PC-3 (cell line): Measurements from ENCODE around the gene GMPR. TPM values are rescaled to one million over a fixed set of nuclear protein-coding genes. Genes with fewer than 3 reads are reported as not detected.

Experiments
- ATAC-seq: fragments of 200-7000 bp; cut with Tn5 transposase; 2 replicates; pipeline ENCODE4 v1.9.1; 2020; ENCODE audit warnings: mild to moderate bottlenecking, moderate library complexity
- BruUV-seq: library from RNA; stranded (reverse); fragments of 400-500 nt; replicated peaks from 2 replicates; lab custom pipeline; 2021; lab: Mats Ljungman, UMichigan
- CTCF ChIA-PET: fragments of 300-600 bp; sonication (Branson Sonifier 250); formaldehyde crosslinking; loops from one replicate; lab custom pipeline; 2022; ENCODE audit warnings: antibody characterized with exemption; lab: Charles Lee
- POLR2A ChIA-PET: fragments of 300-600 bp; sonication (Branson Sonifier 250); formaldehyde crosslinking; loops from one replicate; lab custom pipeline; 2022; ENCODE audit warnings: antibody characterized with exemption; ENCODE audit not compliant: unreplicated experiment; lab: Charles Lee
- DNase-seq: peaks from one replicate; pipeline ENCODE4 v3.0.0-alpha.2; 2015
- H2AFZ ChIP-seq: fragments of 300-600 bp; sonication (generic); 2 replicates; pipeline ENCODE4 v1.6.0; 2016; ENCODE audit warnings: antibody characterized with exemption, low read length
- H3F3A ChIP-seq: fragments of 300-600 bp; sonication (generic); one replicate; pipeline ENCODE4 v1.6.0; 2017; ENCODE audit warnings: antibody characterized with exemption, low read length, control low read depth, mild to moderate bottlenecking; ENCODE audit not compliant: unreplicated experiment
- H3K27ac ChIP-seq: fragments of 300-600 bp; sonication (generic); 2 replicates; pipeline ENCODE4 v1.5.1; 2016; ENCODE audit warnings: mild to moderate bottlenecking, low read length
- H3K27me3 ChIP-seq: fragments of 300-600 bp; sonication (generic); 2 replicates; pipeline ENCODE4 v1.6.1; 2016; ENCODE audit warnings: low read length, mixed read lengths
- H3K36me3 ChIP-seq: fragments of 300-600 bp; sonication (generic); 2 replicates; pipeline ENCODE4 v1.6.1; 2016; ENCODE audit warnings: low read depth, mixed run types, low read length, mixed read lengths
- H3K4me1 ChIP-seq: fragments of 300-600 bp; sonication (generic); 2 replicates; pipeline ENCODE4 v1.5.1; 2016; ENCODE audit warnings: low read length; ENCODE audit not compliant: insufficient read depth
- H3K4me2 ChIP-seq: fragments of 300-600 bp; sonication (generic); 2 replicates; pipeline ENCODE4 v1.6.0; 2016; ENCODE audit warnings: low read length
- H3K4me3 ChIP-seq: fragments of 300-600 bp; sonication (generic); 2 replicates; pipeline ENCODE4 v1.5.1; 2016; ENCODE audit warnings: mild to moderate bottlenecking, low read length, mixed read lengths
- H3K79me2 ChIP-seq: fragments of 300-600 bp; sonication (generic); 2 replicates; pipeline ENCODE4 v1.6.1; 2017; ENCODE audit warnings: low read length, mixed read lengths
- H3K9ac ChIP-seq: fragments of 300-600 bp; sonication (generic); 2 replicates; pipeline ENCODE4 v1.6.0; 2016; ENCODE audit warnings: mild to moderate bottlenecking, low read length
- H3K9me2 ChIP-seq: fragments of 300-600 bp; sonication (generic); replicated peaks from 2 replicates; pipeline ENCODE4 v1.6.1; 2016; ENCODE audit warnings: mixed run types, low read length, mixed read lengths
- H3K9me3 ChIP-seq: fragments of 300-600 bp; sonication (generic); 2 replicates; pipeline ENCODE4 v1.6.1; 2016; ENCODE audit warnings: low read length, mixed read lengths
- H4K20me1 ChIP-seq: fragments of 300-600 bp; sonication (generic); 2 replicates; pipeline ENCODE4 v1.6.1; 2016; ENCODE audit warnings: low read length, mixed read lengths
- EZH2 ChIP-seq: fragments of 300-600 bp; sonication (generic); IDR thresholded peaks from one replicate; pipeline ENCODE4 v1.6.1; 2017; ENCODE audit warnings: antibody characterized with exemption, mild to moderate bottlenecking, low read length; ENCODE audit not compliant: unreplicated experiment
- EZH2phosphoT487 ChIP-seq: fragments of 300-600 bp; sonication (generic); IDR thresholded peaks from 2 replicates; pipeline ENCODE4 v1.6.1; 2018; ENCODE audit warnings: mild to moderate bottlenecking, antibody characterized with exemption, low read length, borderline replicate concordance
- intact Hi-C: fragments of 100-400 bp; cut with micrococcal nuclease; formaldehyde crosslinking; loops from 2 replicates; pipeline ENCODE4 v1.9.0; 2023
- total RNA-seq: library from RNA; depleted of rRNA; stranded (reverse); fragments of >200 nt; gene quantifications from 2 replicates; pipeline ENCODE4 v1.2.3, GENCODE V29; 2014
- TF ChIP-seq, protein P1 (sequence below): fragments of 300-600 bp; sonication (generic); conservative IDR thresholded peaks from 2 replicates; pipeline ENCODE4 v1.5.1; 2017; ENCODE audit warnings: antibody characterized with exemption, low read depth, mild to moderate bottlenecking, low read length

GMPR gene
- total RNA-seq, 1 experiment from 2014 or later, result 5.8 TPM

DNA sequence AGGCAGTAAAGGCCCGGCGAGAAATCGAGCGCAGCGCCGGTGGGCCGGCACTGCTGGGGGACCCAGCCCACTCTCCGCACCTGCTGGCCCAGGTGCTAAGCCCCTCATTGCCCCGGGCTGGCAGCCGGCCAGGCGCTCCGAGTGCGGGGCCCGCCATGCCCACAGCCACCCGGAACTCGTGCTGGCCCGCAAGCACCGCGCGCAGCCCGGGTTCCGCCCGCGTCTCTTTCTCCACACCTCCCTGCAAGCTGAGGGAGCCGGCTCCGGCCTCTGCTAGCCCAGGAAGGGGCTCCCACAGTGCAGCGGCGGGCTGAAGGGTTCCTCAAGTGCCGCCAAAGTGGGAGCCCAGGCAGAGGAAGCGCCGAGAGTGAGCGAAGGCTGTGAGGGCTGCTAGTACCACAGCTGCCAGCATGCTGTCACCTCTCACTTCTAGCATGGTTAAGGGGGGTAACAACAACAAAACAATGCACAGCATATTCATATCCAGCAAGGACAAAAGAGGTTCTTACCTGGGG is 11.3 kb upstream of the GMPR start:
- no peaks in the 10 kb centered on the region for H4K20me1 ChIP-seq
- H2AFZ ChIP-seq, result no peak overlapping the region
- BruUV-seq, result no TSS peak
- POLR2A ChIA-PET, result no interaction called here
- H3F3A ChIP-seq, result no peaks in the 10 kb centered on the region
- ATAC-seq, result no peak
- no peaks in the 10 kb centered on the region for H3K27me3 ChIP-seq
- H3K4me1 ChIP-seq, result peaks cover 5% of the 10 kb centered on the region; the same call in 1 of the 2 replicates
- no peak overlapping the region for H3K9ac ChIP-seq
- TF ChIP-seq, protein P1, sequence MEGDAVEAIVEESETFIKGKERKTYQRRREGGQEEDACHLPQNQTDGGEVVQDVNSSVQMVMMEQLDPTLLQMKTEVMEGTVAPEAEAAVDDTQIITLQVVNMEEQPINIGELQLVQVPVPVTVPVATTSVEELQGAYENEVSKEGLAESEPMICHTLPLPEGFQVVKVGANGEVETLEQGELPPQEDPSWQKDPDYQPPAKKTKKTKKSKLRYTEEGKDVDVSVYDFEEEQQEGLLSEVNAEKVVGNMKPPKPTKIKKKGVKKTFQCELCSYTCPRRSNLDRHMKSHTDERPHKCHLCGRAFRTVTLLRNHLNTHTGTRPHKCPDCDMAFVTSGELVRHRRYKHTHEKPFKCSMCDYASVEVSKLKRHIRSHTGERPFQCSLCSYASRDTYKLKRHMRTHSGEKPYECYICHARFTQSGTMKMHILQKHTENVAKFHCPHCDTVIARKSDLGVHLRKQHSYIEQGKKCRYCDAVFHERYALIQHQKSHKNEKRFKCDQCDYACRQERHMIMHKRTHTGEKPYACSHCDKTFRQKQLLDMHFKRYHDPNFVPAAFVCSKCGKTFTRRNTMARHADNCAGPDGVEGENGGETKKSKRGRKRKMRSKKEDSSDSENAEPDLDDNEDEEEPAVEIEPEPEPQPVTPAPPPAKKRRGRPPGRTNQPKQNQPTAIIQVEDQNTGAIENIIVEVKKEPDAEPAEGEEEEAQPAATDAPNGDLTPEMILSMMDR, result no peak
- TF ChIP-seq EZH2 (no peak), EZH2phosphoT487 (no peak)
- H3K36me3 ChIP-seq, result no peaks in the 10 kb centered on the region
- H3K4me2 ChIP-seq, result no peak overlapping the region
- no peaks in the 10 kb centered on the region for H3K9me2 ChIP-seq
- CTCF ChIA-PET, result no interaction called here
- intact Hi-C loops, result loop anchor here (10.0 kb wide), 1 partner anchor 48 kb away; no protein-coding TSS in a partner anchor
- no peaks in the 10 kb centered on the region for H3K79me2 ChIP-seq
- H3K9me3 ChIP-seq, result no peaks in the 10 kb centered on the region
- H3K4me3 ChIP-seq, result no peak overlapping the region
- no peak for DNase-seq
- H3K27ac ChIP-seq, result no peak overlapping the region

DNA sequence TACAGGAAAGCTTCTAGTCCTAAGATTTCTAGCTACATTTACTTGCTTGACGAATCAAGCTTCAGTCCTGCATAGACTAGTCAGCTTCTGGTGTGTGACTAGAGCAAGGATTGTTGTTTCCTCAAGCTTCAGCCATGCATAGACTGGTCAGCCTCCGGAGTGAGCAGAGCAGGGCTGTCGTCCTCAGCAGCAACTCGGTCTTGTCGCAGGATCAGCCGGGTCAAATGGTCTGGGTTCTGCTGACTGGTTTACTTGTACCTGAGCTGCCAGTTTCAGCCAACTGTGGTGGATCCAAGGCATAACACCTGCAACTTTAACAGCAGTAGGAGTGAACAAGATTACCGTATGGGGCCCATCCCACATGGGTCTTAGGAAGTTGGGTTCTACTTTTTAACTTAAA is 10.8 kb upstream of the GMPR start:
- intact Hi-C loops, result loop anchor here (10.0 kb wide), 1 partner anchor 47 kb away; no protein-coding TSS in a partner anchor
- H3K27me3 ChIP-seq, result no peaks in the 10 kb centered on the region

DNA sequence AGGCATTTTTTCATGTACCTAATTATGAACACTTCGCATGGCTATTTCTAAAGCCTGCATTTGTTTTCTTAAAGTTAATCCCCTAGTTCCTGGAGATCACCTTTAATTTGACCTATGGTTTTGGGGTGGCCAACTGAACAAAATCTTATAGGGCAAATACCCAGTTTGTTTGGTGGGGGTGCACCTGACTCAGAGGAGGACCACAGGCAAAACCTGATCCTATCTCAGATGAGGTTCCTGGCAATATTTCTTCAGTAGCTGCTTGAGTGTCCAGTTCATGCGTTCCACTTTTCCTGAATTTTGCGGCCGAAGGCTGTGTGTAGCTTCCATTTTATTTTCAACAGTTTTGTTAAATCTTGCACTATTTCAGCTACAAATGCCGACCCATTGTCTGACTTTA is 10.3 kb upstream of the GMPR start:
- TF ChIP-seq EZH2phosphoT487 (no peak), EZH2 (no peak)
- TF ChIP-seq, protein P1, result no peak
- Histone ChIP-seq H3K4me3 (no peak overlapping the region), H3K27ac (no peak overlapping the region), H3K79me2 (no peaks in the 10 kb centered on the region), H3K9ac (no peak overlapping the region), H3K4me2 (no peak overlapping the region), H3F3A (no peaks in the 10 kb centered on the region), H4K20me1 (no peaks in the 10 kb centered on the region), H2AFZ (no peak overlapping the region), H3K27me3 (no peaks in the 10 kb centered on the region), H3K36me3 (no peaks in the 10 kb centered on the region), H3K9me2 (no peaks in the 10 kb centered on the region), H3K4me1 (peaks cover 5% of the 10 kb centered on the region; the same call in 1 of the 2 replicates), H3K9me3 (no peaks in the 10 kb centered on the region)
- ChIA-PET POLR2A (no interaction called here), CTCF (no interaction called here)
- intact Hi-C loops, result loop anchor here (10.0 kb wide), 1 partner anchor 47 kb away; no protein-coding TSS in a partner anchor
- no peak for ATAC-seq
- BruUV-seq, result no TSS peak
- no peak for DNase-seq

More for the DNA sequence above, 10.8 kb upstream of the GMPR start:
- ChIA-PET CTCF (no interaction called here), POLR2A (no interaction called here)
- no peak overlapping the region for H3K27ac ChIP-seq
- H3K4me3 ChIP-seq, result no peak overlapping the region
- no peaks in the 10 kb centered on the region for H3F3A ChIP-seq
- H3K4me2 ChIP-seq, result no peak overlapping the region
- TF ChIP-seq EZH2 (no peak), EZH2phosphoT487 (no peak)
- TF ChIP-seq, protein P1, result no peak
- H3K9me2 ChIP-seq, result no peaks in the 10 kb centered on the region
- H4K20me1 ChIP-seq, result no peaks in the 10 kb centered on the region
- BruUV-seq, result no TSS peak
- DNase-seq (no peak), ATAC-seq (no peak)
- no peak overlapping the region for H3K9ac ChIP-seq
- H3K36me3 ChIP-seq, result no peaks in the 10 kb centered on the region
- H3K79me2 ChIP-seq, result no peaks in the 10 kb centered on the region
- peaks cover 5% of the 10 kb centered on the region; the same call in 1 of the 2 replicates for H3K4me1 ChIP-seq
- H2AFZ ChIP-seq, result no peak overlapping the region
- no peaks in the 10 kb centered on the region for H3K9me3 ChIP-seq
